Body of pancreas (tissue), 4 donors: ENCODE results near the gene DSCAM.

Source experiments
- CTCF ChIP-seq, 7 experiments: fragments of 450-650 bp in 4 of 7; fragments of 200-600 bp in 3 of 7; sonication (generic) in 3 of 7; IDR thresholded peaks; one replicate each; pipeline ENCODE4 v1.5.1; 2016 to 2019; ENCODE audit warnings: antibody characterized with exemption in 7 of 7
- POLR2A ChIP-seq, 3 donors: fragments of 450-650 bp; IDR thresholded peaks; one replicate each; pipeline ENCODE4 v1.6.1; 2016; ENCODE audit warnings: antibody characterized with exemption in 3 of 3, mild to moderate bottlenecking in 2 of 3

GRCh38 chr21:40765811-40766210, 81.1 kb downstream of the DSCAM start:
- TF ChIP-seq CTCF (IDR thresholded peaks at IDR 0.05) (no peak), POLR2A (IDR thresholded peaks at IDR 0.05) (no peak)
